GM21529 (cell line): ENCODE data around the gene RAPGEF5.

Experiments
- ATAC-seq: cut with Tn5 transposase; IDR thresholded peaks from one replicate; pipeline ENCODE4 v1.9.1; 2021; ENCODE audit not compliant: unreplicated experiment

RAPGEF5 gene

DNA sequence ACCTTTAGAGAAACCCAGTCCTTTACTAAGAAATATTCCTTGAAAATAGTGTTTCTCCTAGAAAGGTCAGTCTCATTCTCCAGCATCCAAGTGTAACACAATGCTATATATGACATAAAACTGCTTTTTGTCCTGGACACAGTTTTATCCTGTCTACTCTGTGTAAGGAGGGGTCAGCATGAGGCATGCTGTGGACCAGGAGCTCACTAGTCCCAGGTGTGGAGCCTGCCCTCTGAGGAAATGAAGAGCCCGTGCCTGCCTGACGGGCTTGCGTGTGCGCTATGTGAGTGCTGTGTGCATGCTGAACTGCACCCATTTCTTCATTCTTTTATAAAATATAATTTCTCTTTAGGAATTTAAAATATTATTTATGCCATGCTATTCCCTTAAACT is 228.4 kb downstream of the RAPGEF5 start:
- ATAC-seq: no peak

GRCh38 chr7:22127835-22128527 is 229.0 kb downstream of the RAPGEF5 start:
- ATAC-seq: no peak

DNA sequence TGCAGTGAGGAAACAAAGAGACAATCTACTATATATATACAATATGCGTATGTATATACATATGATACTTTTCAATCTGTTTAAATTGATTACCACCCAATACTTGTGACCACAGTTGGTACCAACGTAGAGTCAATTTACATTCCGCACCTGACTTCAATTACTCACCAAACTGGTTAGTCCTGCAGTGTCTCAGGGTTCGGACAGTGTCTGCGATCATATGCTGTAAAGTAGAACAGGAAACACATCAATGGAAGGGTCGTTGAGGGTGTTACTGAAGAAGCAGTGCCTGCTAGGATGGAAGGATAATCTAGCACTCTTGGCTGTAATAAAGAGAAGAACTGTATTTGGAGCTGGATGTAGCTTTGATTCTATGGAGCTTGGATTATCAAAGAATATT is 231.5 kb downstream of the RAPGEF5 start:
- ATAC-seq: no peak

DNA sequence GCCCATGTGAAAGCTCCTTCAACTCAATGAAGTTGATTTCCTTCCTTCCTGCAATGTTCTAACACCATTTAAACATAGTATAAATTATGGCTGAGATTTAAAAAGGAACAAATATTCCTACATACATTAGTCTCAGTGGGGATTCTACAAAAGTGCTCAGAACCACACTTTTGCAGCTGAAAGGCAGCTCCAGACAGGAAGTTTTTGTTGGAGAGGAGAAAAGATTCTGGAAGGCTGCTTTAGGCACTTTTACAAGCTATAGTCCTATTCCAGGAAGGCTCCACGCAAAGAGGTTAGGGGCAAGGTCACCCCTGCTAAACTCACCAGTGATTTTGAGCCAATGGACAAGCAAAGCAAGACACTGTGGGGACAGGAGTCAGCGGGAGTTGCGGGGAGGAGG is 232.0 kb downstream of the RAPGEF5 start:
- no peak for ATAC-seq

- no peak for ATAC-seq
Observed at GRCh38 chr7:22123139-22123538, 233.8 kb downstream of the RAPGEF5 start.

DNA sequence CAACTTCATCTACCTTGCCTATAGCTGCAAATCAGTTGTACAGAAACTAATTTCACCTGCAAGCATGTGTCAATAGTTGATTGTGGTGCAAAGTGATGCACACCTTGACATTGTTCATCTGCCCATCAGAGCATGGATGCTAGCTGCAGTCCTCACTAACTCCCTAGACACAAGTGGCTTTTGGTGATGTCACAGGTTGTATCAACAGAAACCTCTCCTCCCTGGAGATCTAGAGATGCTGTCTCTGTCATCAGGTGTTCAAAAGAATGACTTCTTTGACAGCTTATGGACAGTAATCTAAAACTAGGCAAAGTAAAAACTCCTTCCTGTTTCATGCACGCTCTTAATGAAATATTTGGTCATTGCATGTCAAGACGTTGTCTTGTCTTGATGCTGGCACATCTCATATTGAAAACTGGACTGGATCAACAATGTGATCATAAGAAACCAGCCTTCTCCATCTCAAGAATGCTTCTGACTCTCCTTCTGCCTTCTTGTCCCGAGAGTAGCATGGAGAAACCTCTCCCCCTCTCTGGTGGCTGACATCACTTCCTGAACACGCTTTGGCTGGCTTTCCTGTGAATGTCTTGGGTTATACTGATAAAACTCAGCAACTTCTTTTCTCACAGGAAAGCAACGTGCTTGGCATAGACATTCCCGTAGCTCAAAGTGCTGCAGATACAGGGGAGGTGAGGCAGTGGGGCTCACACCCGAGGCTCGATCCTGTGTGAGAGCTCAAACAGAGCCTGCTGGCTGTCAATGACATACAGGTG is 235.1 kb downstream of the RAPGEF5 start:
- ATAC-seq: no peak

DNA sequence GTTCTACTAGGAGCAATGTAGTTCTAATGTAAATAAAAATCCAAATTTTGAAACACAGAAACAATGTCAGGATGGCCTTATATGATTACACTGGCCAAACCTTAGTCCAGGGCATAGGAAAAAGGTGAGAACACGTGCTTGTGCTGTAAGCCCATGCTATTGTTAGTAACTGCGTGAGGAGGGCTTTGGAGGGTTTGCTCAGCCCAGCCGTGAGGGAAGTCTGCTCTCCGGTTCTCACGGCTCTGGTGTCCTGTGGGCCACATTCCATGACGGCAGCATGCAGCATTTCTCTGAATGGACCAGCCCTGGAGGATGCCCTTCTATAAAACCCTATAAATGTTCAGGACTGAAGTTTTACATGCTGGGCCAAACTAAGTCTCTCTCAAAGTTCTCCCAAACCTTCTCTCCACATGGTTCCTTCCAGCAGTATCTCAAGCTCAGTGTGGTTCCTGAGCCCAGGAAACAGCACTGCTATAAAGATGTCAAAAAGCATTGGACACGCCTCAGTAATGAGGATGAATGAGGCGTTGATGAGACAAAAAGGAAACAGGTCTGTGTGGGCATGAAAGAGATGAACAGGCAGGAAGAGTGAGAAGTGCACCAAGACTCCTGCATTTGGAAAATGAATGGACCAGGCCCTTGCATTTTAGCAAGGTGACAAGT is 236.4 kb downstream of the RAPGEF5 start:
- no peak for ATAC-seq

GRCh38 chr7:22117222-22117621 is 239.7 kb downstream of the RAPGEF5 start:
- no peak for ATAC-seq

DNA sequence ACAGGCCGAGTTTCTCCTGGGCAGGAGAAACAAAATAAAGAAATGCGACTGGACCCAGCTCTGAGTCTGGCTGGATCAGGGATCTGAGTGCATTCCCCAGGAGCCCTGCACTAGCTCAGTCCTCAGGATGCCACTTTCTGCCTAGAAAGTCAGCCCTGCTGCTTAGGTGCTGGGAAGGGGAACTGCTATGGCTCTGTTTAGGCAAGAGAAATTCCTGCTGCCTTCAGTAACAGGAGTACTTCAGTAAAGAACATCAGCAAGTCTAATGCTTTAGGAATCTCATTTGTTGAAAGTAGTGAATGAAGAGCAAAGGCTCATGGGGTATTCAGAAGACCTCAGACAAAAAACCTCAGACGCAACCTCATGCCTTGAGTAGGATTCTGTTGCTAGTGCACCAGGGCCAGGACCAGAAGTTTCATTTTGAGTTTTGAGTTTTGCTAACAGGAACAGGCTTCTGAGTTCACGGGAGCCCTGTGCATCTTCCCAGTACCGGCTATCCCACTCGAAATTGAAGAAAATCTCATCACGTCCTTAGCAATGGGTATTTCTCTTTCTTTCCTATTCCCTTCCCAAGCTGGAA is 240.4 kb downstream of the RAPGEF5 start:
- ATAC-seq: peak; percentile 46

DNA sequence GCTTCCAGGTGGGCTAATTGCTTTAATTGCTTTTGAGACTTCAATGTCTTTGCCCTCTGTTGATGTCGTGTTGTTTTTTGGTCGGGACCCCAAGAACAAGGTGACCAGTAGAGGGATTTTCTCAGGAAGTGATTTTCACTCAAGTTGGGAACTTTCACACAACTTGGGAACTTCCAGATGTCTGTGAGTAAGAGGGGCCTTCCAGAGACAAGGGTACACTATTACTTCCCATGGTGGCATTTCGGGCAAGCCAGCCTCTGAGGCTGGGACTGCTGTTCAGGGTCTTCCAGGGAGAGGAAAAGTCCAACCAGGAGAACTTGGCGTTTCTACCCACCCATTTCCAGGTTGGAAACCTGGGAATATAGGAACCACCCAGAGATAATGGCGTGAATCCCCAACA is 241.3 kb downstream of the RAPGEF5 start:
- no peak for ATAC-seq

GRCh38 chr7:22114440-22114981 is 242.4 kb downstream of the RAPGEF5 start:
- no peak for ATAC-seq

- no peak for ATAC-seq
Observed at GRCh38 chr7:22113041-22113440, 243.9 kb downstream of the RAPGEF5 start.

GRCh38 chr7:22111661-22112060 is 245.3 kb downstream of the RAPGEF5 start:
- ATAC-seq: no peak

GRCh38 chr7:22110881-22111280 is 246.1 kb downstream of the RAPGEF5 start:
- ATAC-seq: no peak

GRCh38 chr7:22110227-22110839 is 246.6 kb downstream of the RAPGEF5 start:
- peak; percentile 66 for ATAC-seq

DNA sequence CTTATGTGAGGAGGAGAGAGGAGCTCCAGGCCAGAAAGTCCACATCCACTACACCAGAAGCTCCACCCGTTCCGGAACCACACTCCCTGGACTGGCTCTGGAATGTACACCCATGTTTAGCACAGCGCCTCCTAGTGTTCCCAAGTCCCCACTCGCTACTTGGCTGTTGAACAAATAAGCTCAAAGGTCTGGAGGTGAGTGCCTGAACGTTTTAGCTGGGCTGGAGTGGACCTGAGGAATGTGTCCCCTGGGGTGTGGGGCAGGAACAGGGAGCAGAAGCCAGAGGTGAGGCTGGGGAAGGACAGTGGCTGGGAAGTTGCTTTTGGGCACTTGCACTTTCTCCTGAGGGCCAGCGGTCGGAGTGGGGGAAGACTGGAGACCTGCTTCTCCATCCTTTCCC is 247.2 kb downstream of the RAPGEF5 start:
- ATAC-seq: no peak

- no peak for ATAC-seq
Observed at GRCh38 chr7:22108151-22108845, 248.7 kb downstream of the RAPGEF5 start.

- no peak for ATAC-seq
Observed at GRCh38 chr7:22105550-22105949, 251.4 kb downstream of the RAPGEF5 start.

- no peak for ATAC-seq
Observed at GRCh38 chr7:22094413-22095342, 262.3 kb downstream of the RAPGEF5 start.
